ENCODE results near the gene CHIA.

- TF ChIP-seq CTCF (IDR thresholded peaks at IDR 0.05) (no peak), POLR2A (IDR thresholded peaks at IDR 0.05) (no peak)
Observed at GRCh38 chr1:111281411-111281810, 9.2 kb upstream of the CHIA start.

Measured in sigmoid colon (tissue), 3 donors.